CD8-positive, alpha-beta memory T cell (primary cell): ENCODE results near the gene PPP1R16B. TPM values are rescaled to one million over a fixed set of nuclear protein-coding genes. Genes with fewer than 3 reads are reported as not detected.

Experiments
- CTCF ChIA-PET: fragments of 350-600 bp; sonication (Branson Sonifier 250); formaldehyde crosslinking; loops from one replicate; lab custom pipeline; 2021; ENCODE audit warnings: antibody characterized with exemption; lab: Charles Lee
- POLR2A ChIA-PET: fragments of 350-600 bp; sonication (Branson Sonifier 250); formaldehyde crosslinking; loops from one replicate; lab custom pipeline; 2021; ENCODE audit warnings: antibody characterized with exemption; lab: Charles Lee
- DNase-seq, 5 donors: peaks; one replicate each; pipeline versions ENCODE4 v3.0.0 to v3.0.0-alpha.2; 2020 to 2022; ENCODE audit warnings: mixed read lengths in 1 of 5
- H3K27ac ChIP-seq: one replicate; pipeline ENCODE4 v1.7.0; 2013; ENCODE audit warnings: low read depth, mild to moderate bottlenecking, low read length, moderate library complexity
- H3K27me3 ChIP-seq: 2 replicates; pipeline ENCODE4 v1.7.0; 2013; ENCODE audit warnings: low read length, mild to moderate bottlenecking; ENCODE audit not compliant: insufficient read depth, poor library complexity, severe bottlenecking
- H3K36me3 ChIP-seq: 2 replicates; pipeline ENCODE4 v1.7.0; 2013; ENCODE audit warnings: mild to moderate bottlenecking, low read length, moderate library complexity; ENCODE audit not compliant: insufficient read depth
- H3K4me1 ChIP-seq: 2 replicates; pipeline ENCODE4 v1.7.0; 2013; ENCODE audit warnings: mild to moderate bottlenecking, low read length, moderate library complexity; ENCODE audit not compliant: insufficient read depth
- H3K4me3 ChIP-seq: 2 replicates; pipeline ENCODE4 v1.7.0; 2013; ENCODE audit warnings: mild to moderate bottlenecking, low read length
- H3K9me3 ChIP-seq: 2 replicates; pipeline ENCODE4 v1.7.0; 2013; ENCODE audit warnings: mild to moderate bottlenecking, low read length
- H3K27ac Mint-ChIP-seq, 8 donors: one replicate each; pipeline ENCODE4 v1.8.0; 2020 to 2021; ENCODE audit warnings: mixed read lengths in 8 of 8, mild to moderate bottlenecking in 6 of 8, inconsistent platforms in 3 of 8, moderate library complexity in 3 of 8
- H3K27me3 Mint-ChIP-seq, 2 donors: one replicate each; pipeline ENCODE4 v1.8.0; 2020 to 2021; ENCODE audit warnings: mixed read lengths in 2 of 2, mild to moderate bottlenecking in 1 of 2, moderate library complexity in 1 of 2
- H3K36me3 Mint-ChIP-seq, 3 donors: one replicate each; pipeline ENCODE4 v1.8.0; 2020 to 2021; ENCODE audit warnings: mixed read lengths in 3 of 3, inconsistent platforms in 1 of 3, mild to moderate bottlenecking in 1 of 3
- H3K4me1 Mint-ChIP-seq, 3 donors: one replicate each; pipeline ENCODE4 v1.8.0; 2020 to 2021; ENCODE audit warnings: mixed read lengths in 3 of 3, inconsistent platforms in 1 of 3, mild to moderate bottlenecking in 1 of 3
- H3K4me3 Mint-ChIP-seq, 7 donors: one replicate each; pipeline ENCODE4 v1.8.0; 2020 to 2021; ENCODE audit warnings: mixed read lengths in 7 of 7, mild to moderate bottlenecking in 6 of 7, moderate library complexity in 4 of 7, inconsistent platforms in 2 of 7
- H3K9me3 Mint-ChIP-seq, 5 donors: one replicate each; pipeline ENCODE4 v1.8.0; 2020 to 2022; ENCODE audit warnings: mixed read lengths in 5 of 5, mild to moderate bottlenecking in 3 of 5, moderate library complexity in 2 of 5, inconsistent platforms in 1 of 5
- polyA plus RNA-seq: library from polyadenylated mRNA; unstranded; fragments of 300-500 nt; fragmentation: Illumina TruSeq; gene quantifications from one replicate; pipeline ENCODE4 v1.2.3, GENCODE V29; 2021
- total RNA-seq, 2 experiments: library from RNA; stranded (reverse); gene quantifications; one replicate each; pipeline ENCODE4 v1.2.3, GENCODE V29; 2021

PPP1R16B gene
- total and polyA plus RNA-seq, 3 experiments from 2014 or later, result 40.2 to 171 (median 167) TPM

- Mint-ChIP-seq H3K4me1 (peaks cover 52 to 85% (median 64%) of the 10 kb centered on the region in 3 donors), H3K27me3 (no peaks in the 10 kb centered on the region), H3K4me3 (no peak overlapping the region), H3K9me3 (no peaks in the 10 kb centered on the region), H3K36me3 (peaks cover 4 to 70% (median 9%) of the 10 kb centered on the region in 3 donors), H3K27ac (no peak overlapping the region)
- Histone ChIP-seq H3K4me3 (no peak overlapping the region), H3K36me3 (no peaks in the 10 kb centered on the region), H3K27ac (no peak overlapping the region), H3K9me3 (no peaks in the 10 kb centered on the region), H3K27me3 (no peaks in the 10 kb centered on the region), H3K4me1 (peaks cover 40% of the 10 kb centered on the region)
- POLR2A ChIA-PET, result no interaction called here
- CTCF ChIA-PET, result interaction anchor here (0.8 to 1.3 kb wide), 3 partner anchors 18 to 48 kb away, joined by 3 read pairs; partner anchors contain the start of gene PPP1R16B
- no peak for DNase-seq
These were observed 30.3 kb downstream of the PPP1R16B start for GRCh38 chr20:38835792-38836191.

GRCh38 chr20:38836991-38837390 lies 31.5 kb downstream of the PPP1R16B start:
- ChIA-PET POLR2A (no interaction called here), CTCF (interaction anchor here (0.8 to 1.2 kb wide), 2 partner anchors 31 to 106 kb away, joined by 3 read pairs; partner anchors contain the start of gene PPP1R16B)
- no peak for DNase-seq
- Mint-ChIP-seq H3K27me3 (peaks cover 0 to 3% of the 10 kb centered on the region in 2 donors), H3K4me1 (peaks cover 53 to 85% (median 64%) of the 10 kb centered on the region in 3 donors), H3K4me3 (no peak overlapping the region), H3K9me3 (no peaks in the 10 kb centered on the region), H3K27ac (peak overlapping the region in 7 of 8 donors; percentile 16 to 81 (median 68)), H3K36me3 (peaks cover 4 to 64% (median 9%) of the 10 kb centered on the region in 3 donors)
- Histone ChIP-seq H3K9me3 (no peaks in the 10 kb centered on the region), H3K27ac (no peak overlapping the region), H3K4me1 (peaks cover 46% of the 10 kb centered on the region), H3K36me3 (no peaks in the 10 kb centered on the region), H3K27me3 (no peaks in the 10 kb centered on the region), H3K4me3 (no peak overlapping the region)

GRCh38 chr20:38838326-38838725 lies 32.8 kb downstream of the PPP1R16B start:
- no peak for DNase-seq
- no peaks in the 10 kb centered on the region for H3K9me3 ChIP-seq
- POLR2A ChIA-PET, result interaction anchor here (5.8 kb wide), 1 partner anchor 36 kb away, joined by 70 read pairs; no protein-coding TSS in a partner anchor

GRCh38 chr20:38839563-38839962 lies 34.1 kb downstream of the PPP1R16B start:
- H3K9me3 ChIP-seq, result no peaks in the 10 kb centered on the region
- peaks cover 0 to 3% of the 10 kb centered on the region in 2 donors for H3K27me3 Mint-ChIP-seq
- no peaks in the 10 kb centered on the region for H3K9me3 Mint-ChIP-seq
- H3K27ac Mint-ChIP-seq, result peak overlapping the region; percentile 96 to 100 (median 98)
- no peak overlapping the region for H3K4me3 ChIP-seq
- peak overlapping the region; percentile 89 for H3K27ac ChIP-seq
- H3K36me3 ChIP-seq, result no peaks in the 10 kb centered on the region
- ChIA-PET POLR2A (interaction anchor here (5.8 kb wide), 1 partner anchor 35 kb away, joined by 70 read pairs; no protein-coding TSS in a partner anchor), CTCF (interaction anchor here (0.7 to 3.0 kb wide), 9 partner anchors 10 to 53 kb away, joined by 4 to 17 read pairs (median 9); partner anchors contain the start of gene PPP1R16B)
- no peaks in the 10 kb centered on the region for H3K27me3 ChIP-seq
- H3K4me3 Mint-ChIP-seq, result peak overlapping the region in 6 of 7 donors; percentile 36 to 92 (median 79)
- DNase-seq, result no peak
- H3K4me1 Mint-ChIP-seq, result peaks cover 56 to 85% (median 67%) of the 10 kb centered on the region in 3 donors
- peaks cover 4 to 61% (median 9%) of the 10 kb centered on the region in 3 donors for H3K36me3 Mint-ChIP-seq
- H3K4me1 ChIP-seq, result peaks cover 54% of the 10 kb centered on the region

More at GRCh38 chr20:38838326-38838725, 32.8 kb downstream of the PPP1R16B start:
- H3K27ac Mint-ChIP-seq, result peak overlapping the region; percentile 33 to 100 (median 80)
- peaks cover 56 to 85% (median 66%) of the 10 kb centered on the region in 3 donors for H3K4me1 Mint-ChIP-seq
- CTCF ChIA-PET, result interaction anchor here (1.4 to 1.5 kb wide), 2 partner anchors 37 to 54 kb away, joined by 3 read pairs; no protein-coding TSS in a partner anchor
- no peaks in the 10 kb centered on the region for H3K9me3 Mint-ChIP-seq
- H3K27me3 ChIP-seq, result no peaks in the 10 kb centered on the region
- H3K27me3 Mint-ChIP-seq, result peaks cover 0 to 3% of the 10 kb centered on the region in 2 donors
- H3K27ac ChIP-seq, result no peak overlapping the region
- peaks cover 47% of the 10 kb centered on the region for H3K4me1 ChIP-seq
- no peaks in the 10 kb centered on the region for H3K36me3 ChIP-seq
- H3K4me3 ChIP-seq, result no peak overlapping the region
- H3K4me3 Mint-ChIP-seq, result no peak overlapping the region
- H3K36me3 Mint-ChIP-seq, result peaks cover 4 to 62% (median 9%) of the 10 kb centered on the region in 3 donors

- H3K27ac ChIP-seq, result peak overlapping the region; percentile 89
- CTCF ChIA-PET, result interaction anchor here (0.7 to 3.0 kb wide), 16 partner anchors 9 to 52 kb away, joined by 3 to 17 read pairs (median 4); partner anchors contain the start of gene PPP1R16B
- Mint-ChIP-seq H3K9me3 (no peaks in the 10 kb centered on the region), H3K4me1 (peaks cover 62 to 88% (median 69%) of the 10 kb centered on the region in 3 donors), H3K36me3 (peaks cover 7 to 60% (median 11%) of the 10 kb centered on the region in 3 donors), H3K4me3 (peak overlapping the region; percentile 59 to 92 (median 77)), H3K27me3 (peaks cover 0 to 3% of the 10 kb centered on the region in 2 donors), H3K27ac (peak overlapping the region; percentile 96 to 100 (median 98))
- H3K4me1 ChIP-seq, result peaks cover 61% of the 10 kb centered on the region
- peak overlapping the region; percentile 20 for H3K4me3 ChIP-seq
- POLR2A ChIA-PET, result interaction anchor here (0.6 to 5.8 kb wide), 5 partner anchors 24 to 43 kb away, joined by 3 to 70 read pairs (median 4); partner anchors contain the start of gene PPP1R16B
- H3K27me3 ChIP-seq, result no peaks in the 10 kb centered on the region
- DNase-seq, result peak in 4 of 5 donors; percentile 27 to 74 (median 46)
- no peaks in the 10 kb centered on the region for H3K9me3 ChIP-seq
- no peaks in the 10 kb centered on the region for H3K36me3 ChIP-seq
These were observed 34.8 kb downstream of the PPP1R16B start for GRCh38 chr20:38840053-38840893.

DNA sequence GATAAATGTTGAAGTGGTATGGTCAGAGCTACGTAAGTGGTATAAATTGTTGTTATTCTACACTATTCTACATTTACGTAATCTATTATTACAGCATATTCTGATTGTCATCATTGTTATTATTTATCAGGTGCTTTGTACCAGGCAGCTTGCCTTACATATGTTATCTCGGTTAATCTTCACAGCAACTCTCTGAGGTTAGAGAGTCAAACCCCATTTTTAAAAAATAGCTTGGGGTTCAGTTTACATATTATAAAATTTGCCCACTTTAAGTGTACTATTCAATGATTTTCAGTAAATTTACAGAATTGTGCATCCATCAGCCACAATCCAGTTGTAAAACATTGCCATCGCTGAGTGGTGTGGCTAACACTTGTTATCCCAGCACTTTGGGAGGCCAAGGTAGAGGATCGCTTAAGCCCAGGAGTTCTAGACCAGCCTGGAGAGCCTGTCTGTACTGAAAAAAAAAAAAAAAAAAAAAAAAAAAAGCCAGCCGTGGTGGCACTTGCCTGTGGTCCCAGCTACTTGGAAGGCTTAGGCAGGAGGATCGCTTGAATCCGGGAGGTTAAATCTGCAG lies 35.5 kb downstream of the PPP1R16B start:
- peak in 1 of 5 donors; percentile 82 for DNase-seq
- Histone ChIP-seq H3K36me3 (no peaks in the 10 kb centered on the region), H3K9me3 (no peaks in the 10 kb centered on the region), H3K4me3 (no peak overlapping the region), H3K27me3 (no peaks in the 10 kb centered on the region), H3K4me1 (peaks cover 68% of the 10 kb centered on the region), H3K27ac (peak overlapping the region; percentile 89)
- Mint-ChIP-seq H3K9me3 (no peaks in the 10 kb centered on the region), H3K4me1 (peaks cover 69 to 91% (median 76%) of the 10 kb centered on the region in 3 donors), H3K4me3 (peak overlapping the region; percentile 59 to 92 (median 77)), H3K27ac (peak overlapping the region; percentile 96 to 100 (median 98)), H3K27me3 (peaks cover 0 to 3% of the 10 kb centered on the region in 2 donors), H3K36me3 (peaks cover 7 to 61% (median 14%) of the 10 kb centered on the region in 3 donors)
- ChIA-PET CTCF (interaction anchor here (0.8 to 3.0 kb wide), 15 partner anchors 9 to 52 kb away, joined by 3 to 17 read pairs (median 5); partner anchors contain the start of gene PPP1R16B), POLR2A (interaction anchor here (0.6 to 5.8 kb wide), 9 partner anchors 20 to 198 kb away, joined by 3 to 70 read pairs (median 4); partner anchors contain the start of gene PPP1R16B)

GRCh38 chr20:38841570-38841969 lies 36.1 kb downstream of the PPP1R16B start:
- no peaks in the 10 kb centered on the region for H3K9me3 ChIP-seq
- Mint-ChIP-seq H3K4me3 (peak overlapping the region; percentile 59 to 92 (median 77)), H3K27me3 (peaks cover 0 to 3% of the 10 kb centered on the region in 2 donors), H3K9me3 (no peaks in the 10 kb centered on the region), H3K27ac (peak overlapping the region; percentile 96 to 100 (median 98)), H3K4me1 (peaks cover 73 to 94% (median 82%) of the 10 kb centered on the region in 3 donors), H3K36me3 (peaks cover 7 to 61% (median 14%) of the 10 kb centered on the region in 3 donors)
- H3K36me3 ChIP-seq, result no peaks in the 10 kb centered on the region
- H3K4me3 ChIP-seq, result peak overlapping the region; percentile 48
- H3K27ac ChIP-seq, result peak overlapping the region; percentile 89
- DNase-seq, result no peak
- ChIA-PET CTCF (interaction anchor here (0.9 to 3.0 kb wide), 8 partner anchors 24 to 51 kb away, joined by 3 to 17 read pairs (median 7); partner anchors contain the start of gene PPP1R16B), POLR2A (interaction anchor here (0.6 to 5.8 kb wide), 6 partner anchors 19 to 198 kb away, joined by 3 to 70 read pairs (median 6); no protein-coding TSS in a partner anchor)
- peaks cover 69% of the 10 kb centered on the region for H3K4me1 ChIP-seq
- H3K27me3 ChIP-seq, result no peaks in the 10 kb centered on the region
